LHCN-M2 (cell line): ENCODE results near the gene AP3M1. TPM values are rescaled to one million over a fixed set of nuclear protein-coding genes. Genes with fewer than 3 reads are reported as not detected.
A peak's percentile ranks its signal among the peaks of the same experiment; 100 is the strongest.
"Not testable (repeated sequence)": the region's sequence is repeated elsewhere in the genome, so short reads cannot be mapped to it uniquely, and the experiment has no call there.

Source experiments
- DNase-seq: peaks from one replicate; pipeline ENCODE4 v3.0.0-alpha.2; 2012; ENCODE audit warnings: low read depth
- total RNA-seq: library from RNA; depleted of rRNA; stranded (reverse); fragments of >200 nt; gene quantifications from 2 replicates; pipeline ENCODE4 v1.2.3, GENCODE V29; 2014

The AP3M1 gene
- total RNA-seq, 1 experiment from 2014 or later = 31.7 TPM

GRCh38 chr10:74163319-74164068, 12.9 kb upstream of the AP3M1 start:
- no peak for DNase-seq

- DNase-seq = no peak
These were observed 9.4 kb upstream of the AP3M1 start for GRCh38 chr10:74160013-74160412.

- DNase-seq = no peak
These were observed 6.3 kb upstream of the AP3M1 start for GRCh38 chr10:74156919-74157289.

- no peak for DNase-seq
These were observed 3.0 kb upstream of the AP3M1 start for GRCh38 chr10:74153676-74154075.

- peak; percentile 76 for DNase-seq
These were observed 2.5 kb upstream of the AP3M1 start for GRCh38 chr10:74153123-74153522.

GRCh38 chr10:74151879-74152722, 1.5 kb upstream of the AP3M1 start:
- DNase-seq = no peak

GRCh38 chr10:74150990-74151878, 606 bp upstream of the AP3M1 start, which contains the start of gene ADK:
Gene ADK (plus strand): TSS chr10:74151221. CDS start chr10:74151279, 58 bp downstream.
- DNase-seq = peak; percentile 98

- DNase-seq = not testable (repeated sequence)
These were observed 3.6 kb downstream of the AP3M1 start for GRCh38 chr10:74146980-74147379.

GRCh38 chr10:74145133-74145532, 5.5 kb downstream of the AP3M1 start:
- DNase-seq = peak; percentile 81

- DNase-seq = no peak
These were observed 10.1 kb downstream of the AP3M1 start for GRCh38 chr10:74140553-74140952.

- no peak for DNase-seq
These were observed 10.6 kb downstream of the AP3M1 start for GRCh38 chr10:74139981-74140380.

- DNase-seq = not testable (repeated sequence)
These were observed 12.0 kb downstream of the AP3M1 start for GRCh38 chr10:74138596-74138995.

GRCh38 chr10:74137992-74138391, 12.6 kb downstream of the AP3M1 start:
- DNase-seq = no peak

GRCh38 chr10:74135452-74135851, 15.2 kb downstream of the AP3M1 start:
- DNase-seq = no peak

- DNase-seq = no peak
These were observed 16.5 kb downstream of the AP3M1 start for GRCh38 chr10:74133923-74134820.

- DNase-seq = no peak
These were observed 27.5 kb downstream of the AP3M1 start for GRCh38 chr10:74123081-74123480.

GRCh38 chr10:74122060-74122459, 28.6 kb downstream of the AP3M1 start:
- no peak for DNase-seq

GRCh38 chr10:74121368-74121767, 29.3 kb downstream of the AP3M1 start:
- no peak for DNase-seq

GRCh38 chr10:74120911-74121310, 29.7 kb downstream of the AP3M1 start:
- DNase-seq = no peak

- DNase-seq = peak; percentile 32
These were observed 31.8 kb downstream of the AP3M1 start for GRCh38 chr10:74118804-74119203.

- DNase-seq = no peak
These were observed 32.9 kb downstream of the AP3M1 start for GRCh38 chr10:74117738-74118137.
